Measurements from ENCODE around the gene RAET1G. TPM values are rescaled to one million over a fixed set of nuclear protein-coding genes. Genes with fewer than 3 reads are reported as not detected.

RAET1G gene
- total and polyA plus RNA-seq, 9 of the 15 experiments (the other 6 are each of a cell fraction or from before 2014, with no cell fraction given), result 0.11 TPM; not detected in 8

- H3K79me2 ChIP-seq (ENCODE audit: control insufficient read depth, insufficient read depth, low read length), result no peaks in the 10 kb centered on the region
These were observed 16.4 kb upstream of the RAET1G start for GRCh38 chr6:149939356-149939648.

GRCh38 chr6:149938571-149939355, 15.8 kb upstream of the RAET1G start:
- ChIA-PET POLR2A (interaction anchor here (0.6 to 0.7 kb wide), 2 partner anchors 33 to 419 kb away, joined by 3 read pairs; no protein-coding TSS in a partner anchor), CTCF (ENCODE audit: low intra/inter-chr PET ratio) (interaction anchor here (0.6 kb wide), 1 partner anchor 117 kb away, joined by 3 read pairs; no protein-coding TSS in a partner anchor)
- Histone ChIP-seq H3K9me1 (ENCODE audit: control insufficient read depth, insufficient read depth, low read length) (no peaks in the 10 kb centered on the region), H3K9ac (ENCODE audit: insufficient read depth in 1 of 2, low read depth in 2 of 2, low read length in 2 of 2) (peak overlapping the region in 1 of 2 experiments; percentile 87; a peak in 3 of 4 replicates), H3K4me3 (peak overlapping the region; percentile 19), H3K9me3 (replicated peaks; ENCODE audit: control insufficient read depth, insufficient read depth, low read depth, low read length) (no peaks in the 10 kb centered on the region), H3K4me2 (ENCODE audit: insufficient read depth, low read length) (peak overlapping the region; percentile 51), H3K79me2 (ENCODE audit: control insufficient read depth, insufficient read depth, low read length) (no peaks in the 10 kb centered on the region), H3K27me3 (ENCODE audit: control insufficient read depth in 2 of 2, insufficient read depth in 2 of 2, low read length in 2 of 2) (peaks cover 14 to 65% of the 10 kb centered on the region in 2 experiments; a peak in 4 of 5 replicates), H3K36me3 (ENCODE audit: control insufficient read depth, insufficient read depth, low read length) (no peaks in the 10 kb centered on the region), H2AFZ (ENCODE audit: low read depth, low read length) (peak overlapping the region; percentile 83), H4K20me1 (replicated peaks; ENCODE audit: control insufficient read depth, insufficient read depth, low read length) (no peaks in the 10 kb centered on the region), H3K27ac (ENCODE audit: extremely low read depth, low read depth, low read length) (no peak overlapping the region), H3K4me1 (replicated peaks in 1 of 2; ENCODE audit: control insufficient read depth in 2 of 2, insufficient read depth in 2 of 2, low read length in 2 of 2) (peaks cover 0 to 26% of the 10 kb centered on the region in 2 experiments; a peak in 2 of 5 replicates)
- DNase-seq (ENCODE audit: extremely low read depth in 1 of 4, low spot score in 3 of 4) (peak in 1 of 4 experiments; percentile 14), FAIRE-seq (no peak), ATAC-seq (no peak)
- BruUV-seq (replicated peaks), result no TSS peak
- WGBS (ENCODE audit: insufficient coverage, low coverage, missing lambda C conversion rate), result 5% methylated on average over 52 of the region's 58 CpGs
- in situ Hi-C loops (cut with MboI), result loop anchor here (5.0 kb wide), 1 partner anchor 69 kb away; no protein-coding TSS in a partner anchor
- intact Hi-C loops (cut with micrococcal nuclease), result loop anchor here (10.0 kb wide), 1 partner anchor 336 kb away; no protein-coding TSS in a partner anchor
- TF ChIP-seq, protein P1, sequence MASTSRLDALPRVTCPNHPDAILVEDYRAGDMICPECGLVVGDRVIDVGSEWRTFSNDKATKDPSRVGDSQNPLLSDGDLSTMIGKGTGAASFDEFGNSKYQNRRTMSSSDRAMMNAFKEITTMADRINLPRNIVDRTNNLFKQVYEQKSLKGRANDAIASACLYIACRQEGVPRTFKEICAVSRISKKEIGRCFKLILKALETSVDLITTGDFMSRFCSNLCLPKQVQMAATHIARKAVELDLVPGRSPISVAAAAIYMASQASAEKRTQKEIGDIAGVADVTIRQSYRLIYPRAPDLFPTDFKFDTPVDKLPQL (IDR thresholded peaks at IDR 0.05; ENCODE audit: extremely low read depth, insufficient read length), result no peak
- TF ChIP-seq RCOR1 (IDR thresholded peaks at IDR 0.05; ENCODE audit: borderline replicate concordance in 1 of 2, low read depth in 2 of 2, low read length in 2 of 2), result no peak
- TF ChIP-seq PHF21A (IDR thresholded peaks at IDR 0.05; ENCODE audit: borderline replicate concordance, low read depth), result no peak
- TF ChIP-seq THRB (CRISPR knock-in tag; conservative IDR thresholded peaks at IDR 0.05), result no peak

More at GRCh38 chr6:149939356-149939648, 16.4 kb upstream of the RAET1G start:
- peaks cover 0 to 26% of the 10 kb centered on the region in 2 experiments; a peak in 2 of 5 replicates for H3K4me1 ChIP-seq (replicated peaks in 1 of 2; ENCODE audit: control insufficient read depth in 2 of 2, insufficient read depth in 2 of 2, low read length in 2 of 2)
- ATAC-seq (no peak), DNase-seq (ENCODE audit: extremely low read depth in 1 of 4, low spot score in 3 of 4) (no peak), FAIRE-seq (no peak)
- H3K27me3 ChIP-seq (ENCODE audit: control insufficient read depth in 2 of 2, insufficient read depth in 2 of 2, low read length in 2 of 2), result peaks cover 14 to 65% of the 10 kb centered on the region in 2 experiments; a peak in 4 of 5 replicates
- H3K4me3 ChIP-seq, result no peak overlapping the region
- ChIA-PET CTCF (ENCODE audit: low intra/inter-chr PET ratio) (no interaction called here), POLR2A (no interaction called here)
- no peaks in the 10 kb centered on the region for H3K36me3 ChIP-seq (ENCODE audit: control insufficient read depth, insufficient read depth, low read length)
- no peak overlapping the region for H3K27ac ChIP-seq (ENCODE audit: extremely low read depth, low read depth, low read length)
- no peak overlapping the region for H2AFZ ChIP-seq (ENCODE audit: low read depth, low read length)
- in situ Hi-C loops (cut with MboI), result loop anchor here (5.0 kb wide), 1 partner anchor 68 kb away; no protein-coding TSS in a partner anchor
- no peaks in the 10 kb centered on the region for H3K9me1 ChIP-seq (ENCODE audit: control insufficient read depth, insufficient read depth, low read length)
- H3K9me3 ChIP-seq (replicated peaks; ENCODE audit: control insufficient read depth, insufficient read depth, low read depth, low read length), result no peaks in the 10 kb centered on the region
- no TSS peak for BruUV-seq (replicated peaks)
- no peaks in the 10 kb centered on the region for H4K20me1 ChIP-seq (replicated peaks; ENCODE audit: control insufficient read depth, insufficient read depth, low read length)
- WGBS (ENCODE audit: insufficient coverage, low coverage, missing lambda C conversion rate), result 5% methylated on average over 5 of the region's 5 CpGs
- intact Hi-C loops (cut with micrococcal nuclease), result loop anchor here (10.0 kb wide), 1 partner anchor 335 kb away; no protein-coding TSS in a partner anchor
- TF ChIP-seq ZNF253 (CRISPR knock-in tag; conservative IDR thresholded peaks at IDR 0.05), result no peak
- TF ChIP-seq ZNF785 (CRISPR knock-in tag; IDR thresholded peaks at IDR 0.05), result no peak
- peak; percentile 44 for TF ChIP-seq CBX8 (IDR thresholded peaks at IDR 0.05; ENCODE audit: borderline replicate concordance, extremely low read depth, low read depth, low read length, poor library complexity, severe bottlenecking)
- H3K4me2 ChIP-seq (ENCODE audit: insufficient read depth, low read length), result no peak overlapping the region
- no peak overlapping the region for H3K9ac ChIP-seq (ENCODE audit: insufficient read depth in 1 of 2, low read depth in 2 of 2, low read length in 2 of 2)
